A673 (cell line): ENCODE measurements around the gene SRPK1.

Experiments used
- CTCF ChIP-seq: fragments of 300-800, 200-600 bp; sonication (generic); conservative IDR thresholded peaks from 2 replicates; pipeline ENCODE4 v1.5.1; 2017; ENCODE audit warnings: low read depth, mild to moderate bottlenecking, antibody characterized with exemption, low read length, moderate library complexity, mixed read lengths
- EZH2 ChIP-seq: fragments of 200-600 bp; sonication (generic); IDR thresholded peaks from 2 replicates; pipeline ENCODE4 v1.6.1; 2017; ENCODE audit warnings: borderline replicate concordance, low read depth, mild to moderate bottlenecking, mixed read lengths, antibody characterized with exemption, low read length; ENCODE audit not compliant: poor library complexity, severe bottlenecking

- TF ChIP-seq CTCF, result no peak
- TF ChIP-seq EZH2, result no peak
Observed at GRCh38 chr6:35922139-35922554, 1.2 kb upstream of the SRPK1 start.
